Gastrocnemius medialis (tissue), 4 donors: ENCODE measurements around the gene EVI5.
"Not testable (repeated sequence)": the region's sequence is repeated elsewhere in the genome, so short reads cannot be mapped to it uniquely, and the experiment has no call there.

Experiments used
- CTCF ChIP-seq, 5 experiments: fragments of 450-650 bp in 3 of 5; fragments of 200-600 bp in 2 of 5; sonication (generic) in 2 of 5; IDR thresholded peaks in 4 of 5; conservative IDR thresholded peaks in 1 of 5; 1 replicate in 4 of 5; 2 replicates in 1 of 5; pipeline ENCODE4 v1.5.1; 2016 to 2019; ENCODE audit warnings: antibody characterized with exemption in 5 of 5, mild to moderate bottlenecking in 3 of 5, moderate library complexity in 3 of 5
- POLR2A ChIP-seq, 2 donors: fragments of 450-650 bp; IDR thresholded peaks; one replicate each; pipeline ENCODE4 v1.6.1; 2017; ENCODE audit warnings: antibody characterized with exemption in 2 of 2, mild to moderate bottlenecking in 2 of 2, moderate library complexity in 2 of 2

DNA sequence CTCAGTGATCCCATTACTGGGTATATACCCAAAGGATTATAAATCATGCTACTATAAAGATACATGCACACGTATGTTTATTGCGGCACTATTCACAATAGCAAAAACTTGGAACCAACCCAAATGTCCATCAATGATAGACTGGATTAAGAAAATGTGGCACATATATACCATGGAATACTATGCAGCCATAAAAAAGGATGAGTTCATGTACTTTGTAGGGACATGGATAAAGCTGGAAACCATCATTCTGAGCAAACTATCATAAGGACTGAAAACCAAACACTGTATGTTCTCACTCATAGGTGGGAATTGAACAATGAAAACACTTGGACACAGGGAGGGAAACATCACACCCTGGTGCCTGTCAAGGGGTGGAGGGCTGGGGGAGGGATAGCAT is 63.8 kb downstream of the EVI5 start:
- not testable (repeated sequence) for TF ChIP-seq CTCF (IDR thresholded peaks at IDR 0.05 in 4 of 5, conservative IDR thresholded peaks at IDR 0.05 in 1 of 5); POLR2A (IDR thresholded peaks at IDR 0.05)
